Mammary epithelial cell (primary cell): ENCODE measurements around the gene TCF12.

Experiments
- EZH2 ChIP-seq: IDR thresholded peaks from 2 replicates; pipeline ENCODE4 v1.6.1; 2012; ENCODE audit warnings: low read length, inconsistent platforms, borderline replicate concordance
- TF ChIP-seq, protein P1 (sequence below), 2 donors: IDR thresholded peaks in 1 of 2; conservative IDR thresholded peaks in 1 of 2; 2 replicates each; pipeline ENCODE4 v1.5.1; 2011 to 2012; ENCODE audit warnings: inconsistent platforms in 2 of 2, low read length in 2 of 2, mild to moderate bottlenecking in 2 of 2, control low read depth in 1 of 2, low read depth in 1 of 2; ENCODE audit not compliant: insufficient read depth in 1 of 2; ENCODE audit errors: extremely low read depth in 1 of 2

DNA sequence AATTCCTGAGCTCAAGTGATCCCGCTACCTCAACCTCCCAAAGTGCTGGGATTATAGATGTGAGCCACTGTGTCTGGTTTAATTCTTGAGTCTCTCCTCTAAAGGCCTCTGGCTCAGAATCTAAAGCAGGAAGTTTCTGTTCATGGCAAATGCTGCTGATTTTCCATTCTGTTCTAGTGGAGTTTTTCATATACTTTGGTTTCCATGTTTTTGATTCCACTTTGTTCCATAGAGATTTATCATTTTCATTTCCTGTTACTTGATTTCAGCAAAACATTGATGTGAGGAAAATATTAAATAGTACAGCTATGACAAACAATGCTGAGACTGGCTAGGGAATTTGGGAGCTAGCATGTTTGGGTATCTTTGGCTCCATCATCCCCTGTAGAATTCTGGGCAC, 205.6 kb downstream of the TCF12 start:
- TF ChIP-seq, protein P1, sequence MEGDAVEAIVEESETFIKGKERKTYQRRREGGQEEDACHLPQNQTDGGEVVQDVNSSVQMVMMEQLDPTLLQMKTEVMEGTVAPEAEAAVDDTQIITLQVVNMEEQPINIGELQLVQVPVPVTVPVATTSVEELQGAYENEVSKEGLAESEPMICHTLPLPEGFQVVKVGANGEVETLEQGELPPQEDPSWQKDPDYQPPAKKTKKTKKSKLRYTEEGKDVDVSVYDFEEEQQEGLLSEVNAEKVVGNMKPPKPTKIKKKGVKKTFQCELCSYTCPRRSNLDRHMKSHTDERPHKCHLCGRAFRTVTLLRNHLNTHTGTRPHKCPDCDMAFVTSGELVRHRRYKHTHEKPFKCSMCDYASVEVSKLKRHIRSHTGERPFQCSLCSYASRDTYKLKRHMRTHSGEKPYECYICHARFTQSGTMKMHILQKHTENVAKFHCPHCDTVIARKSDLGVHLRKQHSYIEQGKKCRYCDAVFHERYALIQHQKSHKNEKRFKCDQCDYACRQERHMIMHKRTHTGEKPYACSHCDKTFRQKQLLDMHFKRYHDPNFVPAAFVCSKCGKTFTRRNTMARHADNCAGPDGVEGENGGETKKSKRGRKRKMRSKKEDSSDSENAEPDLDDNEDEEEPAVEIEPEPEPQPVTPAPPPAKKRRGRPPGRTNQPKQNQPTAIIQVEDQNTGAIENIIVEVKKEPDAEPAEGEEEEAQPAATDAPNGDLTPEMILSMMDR (conservative IDR thresholded peaks at IDR 0.05 in 1 of 2, IDR thresholded peaks at IDR 0.05 in 1 of 2; ENCODE audit: extremely low read depth in 1 of 2, insufficient read depth in 1 of 2, low read depth in 1 of 2, low read length in 2 of 2): no peak
- TF ChIP-seq EZH2: no peak
